ENCODE data around the gene CARS1.

The CARS1 gene

DNA sequence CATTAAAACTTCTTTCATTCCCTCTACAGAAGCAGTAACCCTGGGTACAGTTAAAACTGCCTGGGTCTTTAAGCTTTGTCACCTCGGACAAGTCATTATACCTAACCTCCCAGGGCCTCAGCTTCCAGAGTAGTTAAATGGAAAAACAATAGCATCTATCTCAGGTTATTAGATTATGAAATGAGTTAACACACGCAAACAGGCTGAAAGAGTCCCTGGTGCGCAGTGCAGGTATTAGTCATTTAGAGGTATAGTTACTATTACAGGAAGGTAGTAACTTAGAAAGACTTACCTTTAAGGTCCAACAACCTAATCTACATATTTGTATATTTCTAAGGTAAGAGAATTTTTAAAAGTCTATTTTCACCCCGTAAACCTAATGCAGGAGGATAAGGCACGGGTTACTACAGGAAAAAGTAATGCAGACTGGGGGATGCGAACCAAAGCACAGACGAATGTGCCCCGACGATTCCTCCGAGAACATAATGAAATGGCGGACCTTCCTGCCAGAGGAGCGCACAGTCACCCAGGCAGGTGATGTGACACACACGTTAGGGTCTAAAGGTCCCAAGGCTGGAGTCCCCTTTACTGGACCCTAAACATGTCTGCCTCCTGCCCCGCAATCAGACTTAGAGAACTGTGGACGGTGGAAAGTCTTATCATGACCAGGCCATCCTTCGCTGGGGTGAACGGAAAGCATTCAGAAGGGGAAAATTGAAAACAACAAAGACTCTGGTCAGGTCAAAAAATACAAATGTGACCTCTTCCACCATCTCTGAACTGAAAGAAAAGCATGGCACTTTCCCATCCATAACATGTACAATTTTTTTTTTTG is 66.4 kb downstream of the CARS1 start:
- peak; percentile 25 to 38 for DNase-seq

- DNase-seq = no peak
Observed at GRCh38 chr11:2989551-2989950, 67.7 kb downstream of the CARS1 start.

GRCh38 chr11:2989006-2989405 is 68.2 kb downstream of the CARS1 start:
- DNase-seq = no peak

GRCh38 chr11:2987881-2988861 is 69.1 kb downstream of the CARS1 start:
- DNase-seq = peak; percentile 12 to 28

DNA sequence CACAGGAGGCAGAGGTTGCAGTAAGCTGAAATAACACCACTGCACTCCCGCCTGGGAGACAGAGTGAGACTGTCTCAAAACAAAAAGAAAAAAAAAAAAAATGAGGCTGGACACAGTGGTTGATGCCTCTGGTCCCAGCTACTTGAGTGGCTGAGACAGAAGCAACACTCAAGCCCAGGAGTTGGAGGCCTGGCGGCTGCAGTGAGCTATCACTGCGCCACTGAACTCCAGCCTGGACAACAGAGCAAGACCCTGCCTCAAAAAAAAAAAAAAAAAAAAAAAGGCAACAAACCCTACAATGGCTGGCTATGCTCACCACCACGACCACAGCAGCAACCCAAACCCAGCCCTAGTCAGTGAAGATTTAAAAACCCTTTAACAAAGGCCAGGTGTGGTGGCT is 73.3 kb downstream of the CARS1 start:
- DNase-seq = no peak

- no peak for DNase-seq
Observed at GRCh38 chr11:2982214-2982613, 75.0 kb downstream of the CARS1 start.

DNA sequence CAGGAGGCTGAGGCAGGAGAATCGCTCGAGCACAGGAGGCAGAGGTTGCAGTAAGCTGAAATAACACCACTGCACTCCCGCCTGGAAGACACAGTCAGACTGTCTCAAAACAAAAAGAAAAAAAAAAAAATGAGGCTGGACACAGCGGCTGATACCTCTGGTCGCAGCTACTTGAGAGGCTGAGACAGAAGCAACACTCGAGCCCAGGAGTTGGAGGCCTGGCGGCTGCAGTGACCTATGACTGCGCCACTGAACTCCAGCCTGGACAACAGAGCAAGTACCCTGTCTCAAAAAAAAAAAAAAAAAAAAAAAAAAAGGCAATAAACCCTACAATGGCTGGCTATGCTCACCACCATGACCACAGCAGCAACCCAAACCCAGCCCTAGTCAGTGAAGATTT is 76.1 kb downstream of the CARS1 start:
- no peak for DNase-seq

DNA sequence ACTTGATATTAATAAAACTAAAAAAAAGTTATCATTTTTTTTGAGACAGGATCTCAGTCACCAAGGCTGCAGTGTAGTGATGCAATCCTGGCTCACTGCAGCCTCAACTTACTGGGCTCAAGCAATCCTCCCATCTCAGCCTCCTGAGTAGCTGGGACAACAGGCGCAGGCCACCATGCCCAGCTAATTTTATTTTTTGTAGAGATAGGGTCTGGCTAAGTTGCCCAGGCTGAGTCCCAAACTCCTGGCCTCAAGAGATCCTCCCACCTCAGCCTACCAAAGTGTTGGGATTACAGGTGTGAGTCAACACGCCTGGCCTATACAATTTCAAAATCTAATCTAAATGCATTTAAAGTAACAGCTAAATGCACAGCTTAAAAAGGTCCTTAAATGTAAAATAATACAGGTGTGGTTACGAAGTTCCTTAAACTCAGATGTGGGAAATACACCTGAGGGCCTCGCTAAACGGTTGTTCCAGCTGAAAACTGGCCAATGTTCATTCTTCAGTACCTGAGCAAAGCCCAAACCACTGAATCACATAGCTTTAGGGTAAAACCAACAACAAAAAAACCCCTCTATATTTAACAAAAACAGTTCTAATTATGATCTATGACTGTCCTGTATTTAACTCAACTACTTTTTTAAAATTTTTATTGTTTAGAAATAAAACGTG is 76.9 kb downstream of the CARS1 start:
- DNase-seq = no peak

GRCh38 chr11:2977113-2977512 is 80.1 kb downstream of the CARS1 start:
- no peak for DNase-seq

- no peak for DNase-seq
Observed at GRCh38 chr11:2976294-2977063, 80.7 kb downstream of the CARS1 start.

- peak in 1 of 2 experiments; percentile 32 for DNase-seq
Observed at GRCh38 chr11:2975594-2975993, 81.6 kb downstream of the CARS1 start.

DNA sequence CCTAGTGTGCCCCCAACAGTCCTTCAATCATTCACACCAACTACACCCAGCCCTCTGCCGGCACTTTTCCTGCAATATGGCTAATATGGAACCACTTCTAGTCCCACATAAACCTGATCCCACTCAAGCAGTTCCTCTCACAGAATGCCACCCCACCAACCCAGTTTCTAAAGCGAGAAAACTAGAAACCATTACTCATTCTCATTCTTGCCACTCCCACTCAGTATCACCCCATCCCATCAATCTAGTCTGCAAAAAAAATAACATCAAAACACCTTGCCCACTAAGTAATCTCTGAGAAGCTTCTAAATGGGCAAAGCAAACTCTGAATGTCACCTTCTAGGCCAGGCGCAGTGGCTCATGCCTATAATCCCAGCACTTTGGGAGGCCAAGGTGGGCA is 83.0 kb downstream of the CARS1 start:
- no peak for DNase-seq

DNA sequence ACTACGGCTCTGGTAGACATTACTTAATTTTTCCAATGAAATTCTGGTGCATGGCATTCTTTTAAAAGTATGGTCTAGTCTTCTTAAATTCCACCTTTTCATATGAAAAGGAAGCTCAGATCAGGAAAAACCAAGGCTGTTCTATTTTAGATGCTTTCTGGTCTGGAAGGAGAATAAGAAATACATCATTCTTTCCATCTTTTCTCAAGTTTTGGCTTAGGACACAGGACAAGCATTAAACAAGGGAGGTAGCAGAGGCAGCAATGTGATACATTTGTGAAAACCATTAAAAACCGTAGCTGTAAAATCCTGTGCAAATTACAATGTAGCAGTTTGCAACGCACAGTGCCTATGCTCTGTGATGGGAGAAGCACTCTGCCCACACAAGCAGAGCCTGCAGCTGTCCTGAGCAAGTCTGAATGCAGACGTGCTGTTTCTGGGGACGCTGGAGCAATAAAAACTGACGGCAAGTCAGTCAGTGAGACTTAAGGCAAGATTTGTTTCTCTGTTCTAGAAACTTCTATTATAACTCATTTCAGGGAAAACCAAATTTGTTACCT is 88.8 kb downstream of the CARS1 start:
- no peak for DNase-seq

GRCh38 chr11:2964782-2965181 is 92.4 kb downstream of the CARS1 start:
- no peak for DNase-seq

DNA sequence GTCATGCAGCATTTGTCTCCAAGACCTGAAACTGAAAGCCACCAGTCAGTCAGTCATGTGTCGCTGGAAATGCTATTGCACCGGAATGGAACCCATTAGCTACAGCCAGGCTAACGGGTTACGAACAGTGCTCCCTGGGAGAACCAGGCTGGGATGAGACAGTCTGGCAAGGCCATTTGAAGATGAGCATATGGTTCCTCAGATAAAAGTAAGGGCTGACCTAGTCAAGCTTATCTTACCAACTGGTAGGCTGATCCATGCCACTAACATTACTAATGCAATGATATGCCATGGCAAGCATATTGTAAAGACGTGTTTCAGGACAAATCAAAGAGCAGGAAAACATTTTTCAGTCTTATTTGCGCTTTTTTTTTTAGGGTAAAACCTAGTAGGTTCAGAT is 93.5 kb downstream of the CARS1 start:
- DNase-seq = no peak

GRCh38 chr11:2963112-2963754 is 94.0 kb downstream of the CARS1 start:
- DNase-seq = no peak

- DNase-seq = no peak
Observed at GRCh38 chr11:2961080-2961479, 96.1 kb downstream of the CARS1 start.

GRCh38 chr11:2960139-2960538 is 97.1 kb downstream of the CARS1 start:
- no peak for DNase-seq

GRCh38 chr11:2958251-2958650 is 99.0 kb downstream of the CARS1 start:
- no peak for DNase-seq

- no peak for DNase-seq
Observed at GRCh38 chr11:2955906-2956476, 101.2 kb downstream of the CARS1 start.

GRCh38 chr11:2954263-2954662 is 103.0 kb downstream of the CARS1 start:
- DNase-seq = no peak

All from stimulated activated CD4-positive, alpha-beta T cell treated with anti-CD3 and anti-CD28 coated beads, Interleukin-4, amount 100 ng/mL, for 4 hours (primary cell).